GM23248 (cell line): Measurements from ENCODE around the gene PCDHA9. TPM values are rescaled to one million over a fixed set of nuclear protein-coding genes. Genes with fewer than 3 reads are reported as not detected.
"Not testable (repeated sequence)": the region's sequence is repeated elsewhere in the genome, so short reads cannot be mapped to it uniquely, and the experiment has no call there.

Experiments
- DNase-seq: peaks from one replicate; pipeline ENCODE4 v3.0.0-alpha.2; 2015
- H2AFZ ChIP-seq: fragments of 200-600 bp; sonication (generic); 2 replicates; pipeline ENCODE4 v1.6.1; 2016; ENCODE audit warnings: antibody characterized with exemption
- H3F3A ChIP-seq: fragments of 200-600 bp; sonication (generic); 2 replicates; pipeline ENCODE4 v1.6.1; 2016; ENCODE audit warnings: mild to moderate bottlenecking, antibody characterized with exemption, mixed run types; ENCODE audit not compliant: insufficient read depth
- H3K27ac ChIP-seq: fragments of 200-600 bp; sonication (generic); 2 replicates; pipeline ENCODE4 v1.5.1; 2016; ENCODE audit warnings: mild to moderate bottlenecking
- H3K27me3 ChIP-seq: fragments of 200-600 bp; sonication (generic); replicated peaks from 2 replicates; pipeline ENCODE4 v1.6.1; 2016; ENCODE audit warnings: mild to moderate bottlenecking; ENCODE audit not compliant: insufficient read depth
- H3K36me3 ChIP-seq: fragments of 200-600 bp; sonication (generic); 2 replicates; pipeline ENCODE4 v1.6.1; 2016; ENCODE audit warnings: low read depth, mild to moderate bottlenecking
- H3K4me1 ChIP-seq: fragments of 200-600 bp; sonication (generic); 2 replicates; pipeline ENCODE4 v1.6.1; 2016; ENCODE audit warnings: mild to moderate bottlenecking; ENCODE audit not compliant: insufficient read depth
- H3K4me2 ChIP-seq: fragments of 200-600 bp; sonication (generic); one replicate; pipeline ENCODE4 v1.6.1; 2016; ENCODE audit warnings: mild to moderate bottlenecking; ENCODE audit not compliant: unreplicated experiment
- H3K4me3 ChIP-seq: fragments of 200-600 bp; sonication (generic); 2 replicates; pipeline ENCODE4 v1.5.1; 2016; ENCODE audit warnings: mild to moderate bottlenecking
- H3K79me2 ChIP-seq: fragments of 200-600 bp; sonication (generic); 2 replicates; pipeline ENCODE4 v1.6.1; 2016; ENCODE audit warnings: mild to moderate bottlenecking; ENCODE audit not compliant: insufficient read depth
- H3K9ac ChIP-seq: fragments of 200-600 bp; sonication (generic); 2 replicates; pipeline ENCODE4 v1.6.1; 2016; ENCODE audit warnings: mild to moderate bottlenecking
- H3K9me2 ChIP-seq: fragments of 200-600 bp; sonication (generic); 2 replicates; pipeline ENCODE4 v1.6.1; 2016; ENCODE audit warnings: mixed run types, mild to moderate bottlenecking, moderate library complexity; ENCODE audit not compliant: insufficient read depth
- H3K9me3 ChIP-seq: fragments of 200-600 bp; sonication (generic); one replicate; pipeline ENCODE4 v1.6.1; 2017; ENCODE audit warnings: low read depth
- H4K20me1 ChIP-seq: fragments of 200-600 bp; sonication (generic); 2 replicates; pipeline ENCODE4 v1.6.0; 2016; ENCODE audit not compliant: insufficient read depth
- EZH2 ChIP-seq: fragments of 200-600 bp; sonication (generic); IDR thresholded peaks from 2 replicates; pipeline ENCODE4 v1.6.1; 2018; ENCODE audit warnings: antibody characterized with exemption, mild to moderate bottlenecking; ENCODE audit not compliant: insufficient read depth, poor library complexity, severe bottlenecking
- EZH2phosphoT487 ChIP-seq: fragments of 200-600 bp; sonication (generic); IDR thresholded peaks from 2 replicates; pipeline ENCODE4 v1.6.1; 2018; ENCODE audit warnings: antibody characterized with exemption, moderate library complexity, mild to moderate bottlenecking, low read depth; ENCODE audit not compliant: insufficient read depth
- whole genome bisulfite sequencing, 2 experiments: methylation state at CpG; one replicate each; pipeline ENCODE4 v1.1.6; 2015 to 2017; ENCODE audit warnings: low lambda C conversion rate in 2 of 2, low coverage in 1 of 2; ENCODE audit errors: missing lambda C conversion rate in 2 of 2; 5-methylcytosine and 5-hydroxymethylcytosine counted together
- in situ Hi-C: fragments of 300-500 bp; cut with MboI; formaldehyde crosslinking; loops from 2 replicates; pipeline ENCODE4 v1.15.0; 2020
- polyA plus RNA-seq: library from polyadenylated mRNA; unstranded; fragments of >200 nt; fragmentation: Nextera tagmentation; extraction: Ambion mirVana; gene quantifications from 2 replicates; pipeline ENCODE4 v1.2.1, GENCODE V29; 2016
- total RNA-seq: library from RNA; depleted of rRNA; stranded (reverse); fragments of >200 nt; shearing (Covaris generic); gene quantifications from 2 replicates; pipeline ENCODE4 v1.2.3, GENCODE V29; 2014; rRNA removed

The PCDHA9 gene
- total RNA-seq (not detected in 2 replicates), polyA plus RNA-seq (0.04 TPM in 1 of 2 replicates, not detected in the other)

DNA sequence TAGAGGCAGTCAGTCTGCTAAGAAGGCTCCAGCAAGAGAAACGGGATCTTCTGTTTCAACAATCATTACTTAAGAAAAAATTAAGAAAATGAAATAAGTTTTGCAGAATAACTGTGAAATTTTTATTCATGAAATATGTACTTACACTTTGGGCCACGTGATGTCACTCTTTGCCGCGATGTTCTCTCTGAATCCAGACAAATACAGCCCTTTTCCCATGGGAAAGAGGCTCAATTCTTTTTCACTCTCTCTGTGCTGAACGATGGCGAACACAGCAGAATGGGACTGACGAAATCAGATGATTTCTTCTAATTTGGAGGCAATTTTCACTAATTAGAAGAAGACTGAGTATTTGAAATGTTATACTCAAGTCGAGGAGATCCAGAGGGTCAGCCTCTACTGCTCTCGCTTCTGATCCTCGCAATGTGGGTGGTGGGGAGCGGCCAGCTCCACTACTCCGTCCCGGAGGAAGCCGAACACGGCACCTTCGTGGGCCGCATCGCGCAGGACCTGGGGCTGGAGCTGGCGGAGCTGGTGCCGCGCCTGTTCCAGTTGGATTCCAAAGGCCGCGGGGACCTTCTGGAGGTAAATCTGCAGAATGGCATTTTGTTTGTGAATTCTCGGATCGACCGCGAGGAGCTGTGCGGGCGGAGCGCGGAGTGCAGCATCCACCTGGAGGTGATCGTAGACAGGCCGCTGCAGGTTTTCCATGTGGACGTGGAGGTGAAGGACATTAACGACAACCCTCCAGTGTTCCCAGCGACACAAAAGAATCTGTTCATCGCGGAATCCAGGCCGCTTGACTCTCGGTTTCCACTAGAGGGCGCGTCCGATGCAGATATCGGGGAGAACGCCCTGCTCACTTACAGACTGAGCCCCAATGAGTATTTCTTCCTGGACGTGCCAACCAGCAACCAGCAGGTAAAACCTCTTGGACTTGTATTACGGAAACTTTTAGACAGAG, at the start of gene PCDHA9:
Gene PCDHA9, plus strand, starts transcription at position 244 of the 964 bp plus-strand sequence. Its CDS starts 114 bp downstream, at position 358.
- H3K36me3 ChIP-seq, H3K9me2 ChIP-seq, in situ Hi-C loops, H3K4me2 ChIP-seq, H3K27me3 ChIP-seq, H3F3A ChIP-seq, H3K4me3 ChIP-seq, H2AFZ ChIP-seq, H3K9ac ChIP-seq, H3K79me2 ChIP-seq, H4K20me1 ChIP-seq, H3K9me3 ChIP-seq, H3K27ac ChIP-seq, H3K4me1 ChIP-seq: not testable (repeated sequence)
- WGBS, 2 experiments, result 17 to 21% methylated on average over 29 to 38 of the region's 48 CpGs
- DNase-seq, result peak; percentile 7

GRCh38 chr5:140800816-140801493, 47.2 kb upstream of the PCDHA9 start, which contains the start of gene PCDHA3:
TSS of gene PCDHA3 (plus strand) at chr5:140801057.
- H3K27me3 ChIP-seq, result no peaks in the 10 kb centered on the region
- no peaks in the 10 kb centered on the region for H3F3A ChIP-seq
- no peaks in the 10 kb centered on the region for H4K20me1 ChIP-seq
- H3K36me3 ChIP-seq, result no peaks in the 10 kb centered on the region
- H3K4me3 ChIP-seq, result peak within 1 kb of the TSS; percentile 42
- H3K4me1 ChIP-seq, result no peaks in the 10 kb centered on the region
- H3K9ac ChIP-seq, result no peak within 1 kb of the TSS
- TF ChIP-seq EZH2, result no peak
- TF ChIP-seq EZH2phosphoT487, result no peak
- WGBS, 2 experiments, result 21 to 22% methylated on average over 29 of the region's 29 CpGs
- H3K4me2 ChIP-seq, result no peak within 1 kb of the TSS
- in situ Hi-C loops, result no loop called here
- DNase-seq, result peak; percentile 33
- H3K9me2 ChIP-seq, result no peaks in the 10 kb centered on the region
- H3K27ac ChIP-seq, result no peak within 1 kb of the TSS
- H2AFZ ChIP-seq, result peak within 1 kb of the TSS; percentile 31
- H3K79me2 ChIP-seq, result no peaks in the 10 kb centered on the region
- no peaks in the 10 kb centered on the region for H3K9me3 ChIP-seq

GRCh38 chr5:140801494-140801841, 46.7 kb upstream of the PCDHA9 start:
- Histone ChIP-seq H3K27me3 (no peaks in the 10 kb centered on the region), H3K9me2 (no peaks in the 10 kb centered on the region), H2AFZ (peak overlapping the region; percentile 31; the same call in 1 of the 2 replicates), H3K9ac (no peak overlapping the region), H3K27ac (no peak overlapping the region), H3K9me3 (no peaks in the 10 kb centered on the region), H3K4me3 (peak overlapping the region; percentile 42; the same call in 1 of the 2 replicates), H4K20me1 (no peaks in the 10 kb centered on the region), H3K4me1 (no peaks in the 10 kb centered on the region), H3K4me2 (no peak overlapping the region), H3K36me3 (no peaks in the 10 kb centered on the region), H3K79me2 (no peaks in the 10 kb centered on the region), H3F3A (no peaks in the 10 kb centered on the region)
- in situ Hi-C loops, result no loop called here
- peak; percentile 1 for DNase-seq
- no peak for TF ChIP-seq EZH2phosphoT487
- WGBS, 2 experiments, result 13 to 16% methylated on average over 16 of the region's 16 CpGs

DNA sequence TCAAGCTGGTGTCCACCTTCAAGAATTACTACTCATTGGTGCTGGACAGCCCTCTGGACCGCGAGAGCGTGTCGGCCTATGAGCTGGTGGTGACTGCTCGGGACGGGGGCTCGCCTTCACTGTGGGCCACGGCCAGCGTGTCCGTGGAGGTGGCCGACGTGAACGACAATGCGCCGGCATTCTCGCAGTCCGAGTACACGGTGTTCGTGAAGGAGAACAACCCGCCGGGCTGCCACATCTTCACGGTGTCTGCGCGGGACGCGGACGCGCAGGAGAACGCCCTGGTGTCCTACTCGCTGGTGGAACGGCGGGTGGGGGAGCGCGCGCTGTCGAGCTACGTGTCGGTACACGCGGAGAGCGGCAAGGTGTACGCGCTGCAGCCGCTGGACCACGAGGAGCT, 45.8 kb upstream of the PCDHA9 start:
- H3K4me2 ChIP-seq, H3K79me2 ChIP-seq, DNase-seq, H3K36me3 ChIP-seq, H3F3A ChIP-seq, H3K9ac ChIP-seq, H3K9me2 ChIP-seq, H4K20me1 ChIP-seq, H2AFZ ChIP-seq, H3K27ac ChIP-seq, H3K27me3 ChIP-seq, H3K4me3 ChIP-seq, H3K9me3 ChIP-seq, in situ Hi-C loops, H3K4me1 ChIP-seq: not testable (repeated sequence)
- WGBS, 2 experiments, result 46 to 50% methylated on average over 36 to 45 of the region's 45 CpGs
